Adrenal gland (tissue), 5 donors: ENCODE results near the gene GEMIN8.

Experiments
- POLR2A ChIP-seq, 2 donors: fragments of 450-650 bp; IDR thresholded peaks; one replicate each; pipeline ENCODE4 v1.6.1; 2017; ENCODE audit warnings: antibody characterized with exemption in 2 of 2, mild to moderate bottlenecking in 2 of 2, moderate library complexity in 1 of 2
- TF ChIP-seq, protein P1 (sequence below), 6 experiments: fragments of 450-650 bp in 4 of 6; fragments of 200-600 bp in 2 of 6; sonication (generic) in 1 of 6; IDR thresholded peaks; 1 replicate in 5 of 6; 2 replicates in 1 of 6; pipeline versions ENCODE4 v1.5.1 to v1.8.0; 2016 to 2021; ENCODE audit warnings: antibody characterized with exemption in 6 of 6, mild to moderate bottlenecking in 2 of 6, moderate library complexity in 1 of 6
- donor health status: DM: no; HTN: no; CAD: no.

DNA sequence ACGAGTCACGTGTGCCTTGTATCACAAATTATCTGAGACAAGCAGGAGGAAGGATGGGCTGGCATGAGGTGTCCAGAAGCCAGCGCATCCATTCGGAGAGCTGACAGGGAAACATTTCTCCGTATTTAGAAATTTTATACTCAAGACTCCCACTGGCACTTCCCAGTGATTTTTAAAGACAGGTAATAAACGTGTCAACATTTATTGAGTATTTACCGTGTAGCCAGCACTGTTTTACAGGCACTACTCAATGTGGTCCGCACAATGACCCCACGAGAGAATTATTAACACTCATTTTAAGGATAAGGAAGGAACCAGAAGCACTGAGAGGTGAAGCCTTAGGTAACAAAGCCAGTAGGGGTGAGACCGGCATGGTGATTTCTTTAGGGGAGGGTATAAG lies 23.2 kb downstream of the GEMIN8 start:
- TF ChIP-seq, protein P1, sequence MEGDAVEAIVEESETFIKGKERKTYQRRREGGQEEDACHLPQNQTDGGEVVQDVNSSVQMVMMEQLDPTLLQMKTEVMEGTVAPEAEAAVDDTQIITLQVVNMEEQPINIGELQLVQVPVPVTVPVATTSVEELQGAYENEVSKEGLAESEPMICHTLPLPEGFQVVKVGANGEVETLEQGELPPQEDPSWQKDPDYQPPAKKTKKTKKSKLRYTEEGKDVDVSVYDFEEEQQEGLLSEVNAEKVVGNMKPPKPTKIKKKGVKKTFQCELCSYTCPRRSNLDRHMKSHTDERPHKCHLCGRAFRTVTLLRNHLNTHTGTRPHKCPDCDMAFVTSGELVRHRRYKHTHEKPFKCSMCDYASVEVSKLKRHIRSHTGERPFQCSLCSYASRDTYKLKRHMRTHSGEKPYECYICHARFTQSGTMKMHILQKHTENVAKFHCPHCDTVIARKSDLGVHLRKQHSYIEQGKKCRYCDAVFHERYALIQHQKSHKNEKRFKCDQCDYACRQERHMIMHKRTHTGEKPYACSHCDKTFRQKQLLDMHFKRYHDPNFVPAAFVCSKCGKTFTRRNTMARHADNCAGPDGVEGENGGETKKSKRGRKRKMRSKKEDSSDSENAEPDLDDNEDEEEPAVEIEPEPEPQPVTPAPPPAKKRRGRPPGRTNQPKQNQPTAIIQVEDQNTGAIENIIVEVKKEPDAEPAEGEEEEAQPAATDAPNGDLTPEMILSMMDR (IDR thresholded peaks at IDR 0.05): no peak
- no peak for TF ChIP-seq POLR2A (IDR thresholded peaks at IDR 0.05)
